Measurements from ENCODE around the gene TEF. TPM values are rescaled to one million over a fixed set of nuclear protein-coding genes. Genes with fewer than 3 reads are reported as not detected.

TEF gene
- total RNA-seq, 3 donors from 2014 or later (not counting 1 experiment from before 2014, with no cell fraction given): 2.7 to 5.5 (median 3.0) TPM

DNA sequence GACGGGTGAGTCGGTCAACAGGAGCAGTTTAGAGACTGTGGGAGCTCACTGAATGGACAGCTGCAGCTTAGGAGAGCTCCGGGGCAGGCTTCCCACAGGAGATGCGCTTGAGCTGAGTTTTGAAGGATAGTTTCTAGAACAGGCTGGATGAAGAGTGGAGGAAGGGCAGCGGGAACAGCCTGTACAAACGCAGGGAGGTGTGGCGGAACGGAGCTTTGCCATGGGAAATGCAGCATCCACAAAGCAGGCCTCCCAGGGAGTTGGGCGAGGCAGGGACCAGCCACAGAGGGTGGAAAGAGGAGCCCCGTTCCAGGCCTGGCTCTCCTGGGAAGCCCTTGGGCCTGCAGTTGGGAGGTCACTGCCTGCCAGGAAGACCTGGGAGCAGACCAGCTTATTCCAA, 26.8 kb upstream of the TEF start:
- Histone ChIP-seq H3K9me3 (ENCODE audit: control insufficient read depth, insufficient read depth, low read length) (no peaks in the 10 kb centered on the region), H3K36me3 (ENCODE audit: control insufficient read depth, insufficient read depth, low read length) (peaks cover 62% of the 10 kb centered on the region), H3K4me1 (ENCODE audit: control insufficient read depth, insufficient read depth, low read length) (no peaks in the 10 kb centered on the region), H3K4me3 (ENCODE audit: low read length) (no peak overlapping the region), H3K27ac (ENCODE audit: low read length) (no peak overlapping the region), H3K27me3 (ENCODE audit: control insufficient read depth, insufficient read depth, low read length) (no peaks in the 10 kb centered on the region)
- no peaks in the 10 kb centered on the region for H3K9me3 Mint-ChIP-seq
- ATAC-seq: no peak
- 98% methylated on average over 10 of the region's 10 CpGs for WGBS (ENCODE audit: insufficient coverage)
- no peak overlapping the region for H3K27ac Mint-ChIP-seq
- intact Hi-C loops (cut with micrococcal nuclease): no loop called here
- no peak for DNase-seq
- TF ChIP-seq, protein P1, sequence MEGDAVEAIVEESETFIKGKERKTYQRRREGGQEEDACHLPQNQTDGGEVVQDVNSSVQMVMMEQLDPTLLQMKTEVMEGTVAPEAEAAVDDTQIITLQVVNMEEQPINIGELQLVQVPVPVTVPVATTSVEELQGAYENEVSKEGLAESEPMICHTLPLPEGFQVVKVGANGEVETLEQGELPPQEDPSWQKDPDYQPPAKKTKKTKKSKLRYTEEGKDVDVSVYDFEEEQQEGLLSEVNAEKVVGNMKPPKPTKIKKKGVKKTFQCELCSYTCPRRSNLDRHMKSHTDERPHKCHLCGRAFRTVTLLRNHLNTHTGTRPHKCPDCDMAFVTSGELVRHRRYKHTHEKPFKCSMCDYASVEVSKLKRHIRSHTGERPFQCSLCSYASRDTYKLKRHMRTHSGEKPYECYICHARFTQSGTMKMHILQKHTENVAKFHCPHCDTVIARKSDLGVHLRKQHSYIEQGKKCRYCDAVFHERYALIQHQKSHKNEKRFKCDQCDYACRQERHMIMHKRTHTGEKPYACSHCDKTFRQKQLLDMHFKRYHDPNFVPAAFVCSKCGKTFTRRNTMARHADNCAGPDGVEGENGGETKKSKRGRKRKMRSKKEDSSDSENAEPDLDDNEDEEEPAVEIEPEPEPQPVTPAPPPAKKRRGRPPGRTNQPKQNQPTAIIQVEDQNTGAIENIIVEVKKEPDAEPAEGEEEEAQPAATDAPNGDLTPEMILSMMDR (IDR thresholded peaks at IDR 0.05): no peak
- H3K27me3 Mint-ChIP-seq (ENCODE audit: low read depth in 2 of 2): no peaks in the 10 kb centered on the region
- H3K4me1 Mint-ChIP-seq: no peaks in the 10 kb centered on the region
- no peaks in the 10 kb centered on the region for H3K36me3 Mint-ChIP-seq
- H3K4me3 Mint-ChIP-seq: no peak overlapping the region

GRCh38 chr22:41355895-41356294, 25.8 kb upstream of the TEF start:
- no peaks in the 10 kb centered on the region for H3K27me3 ChIP-seq (ENCODE audit: control insufficient read depth, insufficient read depth, low read length)
- H3K4me3 ChIP-seq (ENCODE audit: low read length): no peak overlapping the region
- H3K4me3 Mint-ChIP-seq: no peak overlapping the region
- TF ChIP-seq, protein P1 (IDR thresholded peaks at IDR 0.05): no peak
- H3K9me3 Mint-ChIP-seq: no peaks in the 10 kb centered on the region
- ATAC-seq: no peak
- H3K4me1 Mint-ChIP-seq: no peaks in the 10 kb centered on the region
- no peak overlapping the region for H3K27ac Mint-ChIP-seq
- H3K36me3 ChIP-seq (ENCODE audit: control insufficient read depth, insufficient read depth, low read length): peaks cover 53% of the 10 kb centered on the region
- no peaks in the 10 kb centered on the region for H3K27me3 Mint-ChIP-seq (ENCODE audit: low read depth in 2 of 2)
- no peaks in the 10 kb centered on the region for H3K36me3 Mint-ChIP-seq
- no peaks in the 10 kb centered on the region for H3K4me1 ChIP-seq (ENCODE audit: control insufficient read depth, insufficient read depth, low read length)
- no peak for DNase-seq
- intact Hi-C loops (cut with micrococcal nuclease): no loop called here
- no peak overlapping the region for H3K27ac ChIP-seq (ENCODE audit: low read length)
- H3K9me3 ChIP-seq (ENCODE audit: control insufficient read depth, insufficient read depth, low read length): no peaks in the 10 kb centered on the region
- 97% methylated on average over 17 of the region's 17 CpGs for WGBS (ENCODE audit: insufficient coverage)

- no peaks in the 10 kb centered on the region for H3K9me3 ChIP-seq (ENCODE audit: control insufficient read depth, insufficient read depth, low read length)
- intact Hi-C loops (cut with micrococcal nuclease): no loop called here
- DNase-seq: no peak
- Mint-ChIP-seq H3K4me3 (no peak overlapping the region), H3K27ac (no peak overlapping the region), H3K9me3 (no peaks in the 10 kb centered on the region), H3K27me3 (ENCODE audit: low read depth in 2 of 2) (no peaks in the 10 kb centered on the region), H3K4me1 (no peaks in the 10 kb centered on the region), H3K36me3 (no peaks in the 10 kb centered on the region)
- H3K36me3 ChIP-seq (ENCODE audit: control insufficient read depth, insufficient read depth, low read length): peaks cover 47% of the 10 kb centered on the region
- no peak overlapping the region for H3K27ac ChIP-seq (ENCODE audit: low read length)
- TF ChIP-seq, protein P1 (IDR thresholded peaks at IDR 0.05): no peak
- H3K27me3 ChIP-seq (ENCODE audit: control insufficient read depth, insufficient read depth, low read length): no peaks in the 10 kb centered on the region
- H3K4me1 ChIP-seq (ENCODE audit: control insufficient read depth, insufficient read depth, low read length): no peaks in the 10 kb centered on the region
- WGBS (ENCODE audit: insufficient coverage): 94% methylated on average over 25 of the region's 25 CpGs
- no peak overlapping the region for H3K4me3 ChIP-seq (ENCODE audit: low read length)
- no peak for ATAC-seq
Observed at GRCh38 chr22:41356430-41357028, 25.2 kb upstream of the TEF start.

GRCh38 chr22:41357191-41357590, 24.6 kb upstream of the TEF start:
- WGBS (ENCODE audit: insufficient coverage): 96% methylated on average over 15 of the region's 16 CpGs
- H3K27me3 Mint-ChIP-seq (ENCODE audit: low read depth in 2 of 2): no peaks in the 10 kb centered on the region
- intact Hi-C loops (cut with micrococcal nuclease): no loop called here
- H3K4me1 Mint-ChIP-seq: no peaks in the 10 kb centered on the region
- TF ChIP-seq, protein P1 (IDR thresholded peaks at IDR 0.05): no peak
- H3K4me1 ChIP-seq (ENCODE audit: control insufficient read depth, insufficient read depth, low read length): no peaks in the 10 kb centered on the region
- H3K27ac Mint-ChIP-seq: no peak overlapping the region
- no peak overlapping the region for H3K4me3 Mint-ChIP-seq
- DNase-seq (no peak), ATAC-seq (no peak)
- no peak overlapping the region for H3K27ac ChIP-seq (ENCODE audit: low read length)
- H3K9me3 Mint-ChIP-seq: no peaks in the 10 kb centered on the region
- H3K9me3 ChIP-seq (ENCODE audit: control insufficient read depth, insufficient read depth, low read length): no peaks in the 10 kb centered on the region
- H3K36me3 ChIP-seq (ENCODE audit: control insufficient read depth, insufficient read depth, low read length): peaks cover 43% of the 10 kb centered on the region
- H3K27me3 ChIP-seq (ENCODE audit: control insufficient read depth, insufficient read depth, low read length): no peaks in the 10 kb centered on the region
- no peaks in the 10 kb centered on the region for H3K36me3 Mint-ChIP-seq
- H3K4me3 ChIP-seq (ENCODE audit: low read length): no peak overlapping the region

Measured in natural killer cell (primary cell).